GM10266 (cell line): ENCODE results near the gene OR51B5.
"Not testable (repeated sequence)": the region's sequence is repeated elsewhere in the genome, so short reads cannot be mapped to it uniquely, and the experiment has no call there.

Experiments
- DNase-seq: peaks from one replicate; pipeline ENCODE4 v3.0.0; 2012; ENCODE audit errors: extremely low spot score
- TF ChIP-seq, protein P1 (sequence below): IDR thresholded peaks from 2 replicates; pipeline ENCODE4 v1.5.1; 2012; ENCODE audit warnings: mild to moderate bottlenecking, low read depth; ENCODE audit not compliant: control insufficient read depth, insufficient read depth; ENCODE audit errors: missing control alignments

OR51B5 gene

DNA sequence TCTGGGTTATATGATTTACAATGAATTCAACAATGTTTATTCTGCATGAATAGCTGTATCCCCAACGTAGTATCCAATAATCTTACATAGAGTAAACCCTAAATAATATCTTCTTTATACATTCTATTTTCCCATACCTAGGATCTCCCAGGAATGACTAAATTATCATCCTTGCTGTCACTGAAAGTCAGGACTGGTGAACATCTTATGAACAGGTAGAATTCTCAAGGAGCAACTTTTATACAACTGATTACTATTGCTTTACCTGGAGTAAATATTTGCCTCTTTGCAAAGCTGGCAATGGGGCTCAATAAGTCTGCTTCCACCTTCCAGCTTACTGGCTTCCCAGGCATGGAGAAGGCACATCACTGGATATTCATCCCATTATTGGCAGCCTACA lies 7.9 kb upstream of the OR51B5 start, which contains the start of gene OR51B6:
Gene OR51B6 (plus strand): TSS at position 301 of the 400 bp plus-strand sequence. CDS start 0 bp downstream, at position 301.
- DNase-seq, result no peak
- TF ChIP-seq, protein P1, sequence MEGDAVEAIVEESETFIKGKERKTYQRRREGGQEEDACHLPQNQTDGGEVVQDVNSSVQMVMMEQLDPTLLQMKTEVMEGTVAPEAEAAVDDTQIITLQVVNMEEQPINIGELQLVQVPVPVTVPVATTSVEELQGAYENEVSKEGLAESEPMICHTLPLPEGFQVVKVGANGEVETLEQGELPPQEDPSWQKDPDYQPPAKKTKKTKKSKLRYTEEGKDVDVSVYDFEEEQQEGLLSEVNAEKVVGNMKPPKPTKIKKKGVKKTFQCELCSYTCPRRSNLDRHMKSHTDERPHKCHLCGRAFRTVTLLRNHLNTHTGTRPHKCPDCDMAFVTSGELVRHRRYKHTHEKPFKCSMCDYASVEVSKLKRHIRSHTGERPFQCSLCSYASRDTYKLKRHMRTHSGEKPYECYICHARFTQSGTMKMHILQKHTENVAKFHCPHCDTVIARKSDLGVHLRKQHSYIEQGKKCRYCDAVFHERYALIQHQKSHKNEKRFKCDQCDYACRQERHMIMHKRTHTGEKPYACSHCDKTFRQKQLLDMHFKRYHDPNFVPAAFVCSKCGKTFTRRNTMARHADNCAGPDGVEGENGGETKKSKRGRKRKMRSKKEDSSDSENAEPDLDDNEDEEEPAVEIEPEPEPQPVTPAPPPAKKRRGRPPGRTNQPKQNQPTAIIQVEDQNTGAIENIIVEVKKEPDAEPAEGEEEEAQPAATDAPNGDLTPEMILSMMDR, result no peak

DNA sequence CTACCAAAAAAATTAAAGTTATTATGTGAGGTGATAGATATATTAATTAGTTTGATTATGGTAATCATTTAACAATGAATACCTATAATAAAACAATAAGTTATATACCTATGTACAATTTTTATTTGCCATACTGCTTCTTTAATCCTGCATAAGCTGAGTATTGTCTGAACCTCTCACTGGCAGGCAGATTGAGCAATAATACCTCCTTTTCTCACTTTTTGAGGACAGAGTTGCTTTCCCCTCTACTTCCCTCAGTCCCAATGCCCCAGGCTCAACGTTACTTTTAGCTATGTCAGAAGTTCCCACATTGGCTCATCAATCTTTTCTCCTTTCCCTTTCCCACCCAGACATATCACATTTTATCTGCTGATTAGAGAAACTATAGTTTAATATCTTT lies 6.2 kb upstream of the OR51B5 start:
- TF ChIP-seq, protein P1, result no peak

DNA sequence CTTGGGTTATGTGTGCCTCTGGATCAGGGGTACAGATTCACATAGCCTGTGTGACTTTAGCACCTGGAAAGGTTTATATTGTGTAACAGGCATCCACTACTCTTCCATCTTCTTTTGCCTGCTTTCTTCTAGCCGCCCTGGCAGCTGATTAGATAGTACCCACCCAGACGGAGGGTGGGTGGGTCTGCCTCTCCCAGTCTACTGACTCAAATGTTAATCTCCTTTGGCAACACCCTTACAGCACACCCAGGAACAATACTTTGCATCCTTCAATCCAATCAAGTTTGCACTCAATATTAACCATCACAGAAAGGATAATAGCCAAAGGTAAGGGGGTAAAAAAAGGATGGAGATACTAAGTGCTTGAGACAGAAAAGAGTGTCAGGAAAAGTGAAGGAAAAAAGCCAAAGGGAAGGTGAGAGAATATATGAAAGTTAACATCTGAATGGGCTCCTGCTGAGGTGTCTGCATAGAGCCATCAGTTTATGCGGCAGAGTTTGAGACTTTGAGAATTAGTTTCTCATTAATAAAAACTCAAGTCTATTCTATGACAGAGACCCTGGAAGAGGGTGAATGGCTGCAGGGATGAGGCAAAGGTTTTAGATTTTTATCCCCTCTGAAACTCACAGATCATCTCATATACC lies 5.3 kb upstream of the OR51B5 start:
- DNase-seq, result no peak
- TF ChIP-seq, protein P1, result no peak

More for the DNA sequence above, 6.2 kb upstream of the OR51B5 start:
- DNase-seq, result no peak

DNA sequence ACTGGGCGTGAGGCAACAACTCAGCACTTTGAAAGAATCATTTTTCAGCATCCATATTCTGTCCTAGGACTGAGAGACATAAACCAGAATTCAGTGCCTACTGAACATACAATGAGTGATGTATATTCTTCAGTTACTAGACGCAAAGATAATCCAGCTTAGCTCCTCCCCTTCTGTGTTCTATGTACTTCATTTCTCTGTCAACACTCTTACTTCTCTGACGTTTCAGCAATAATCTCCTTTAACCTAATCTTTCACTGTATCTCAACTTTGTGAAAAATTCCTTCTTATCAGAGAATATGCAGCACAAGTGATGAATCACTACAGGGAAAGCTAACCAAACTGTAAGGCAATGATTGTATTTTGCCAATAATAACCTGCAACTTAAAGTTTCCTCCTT lies 2.5 kb upstream of the OR51B5 start:
- TF ChIP-seq, protein P1, result no peak
- no peak for DNase-seq

DNA sequence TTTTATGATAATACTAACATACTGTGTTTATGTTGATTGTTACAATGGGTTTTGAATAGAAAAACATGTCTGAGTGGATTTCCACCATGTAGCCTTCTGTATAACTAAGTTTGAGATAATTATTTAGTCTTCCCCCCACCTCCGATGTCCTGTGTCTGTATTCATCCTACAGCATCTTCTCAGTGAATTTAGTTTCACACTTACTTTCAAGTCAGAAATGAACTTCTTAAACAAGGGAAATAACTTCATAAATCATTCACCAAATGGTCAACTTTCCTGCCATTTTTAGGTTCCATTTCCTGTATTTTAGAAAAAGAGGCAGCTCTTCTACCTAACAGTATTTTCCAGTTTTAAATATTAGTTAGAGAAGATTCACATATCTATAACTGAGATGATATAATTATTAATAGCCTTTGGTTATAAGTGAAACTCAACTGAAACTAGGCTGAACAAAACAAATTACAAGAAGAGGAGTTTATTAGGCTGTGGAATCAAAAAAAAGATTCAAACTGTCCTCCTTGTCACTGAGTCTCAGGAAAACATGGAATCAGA lies 3.5 kb downstream of the OR51B5 start:
- no peak for DNase-seq
- TF ChIP-seq, protein P1, result no peak

DNA sequence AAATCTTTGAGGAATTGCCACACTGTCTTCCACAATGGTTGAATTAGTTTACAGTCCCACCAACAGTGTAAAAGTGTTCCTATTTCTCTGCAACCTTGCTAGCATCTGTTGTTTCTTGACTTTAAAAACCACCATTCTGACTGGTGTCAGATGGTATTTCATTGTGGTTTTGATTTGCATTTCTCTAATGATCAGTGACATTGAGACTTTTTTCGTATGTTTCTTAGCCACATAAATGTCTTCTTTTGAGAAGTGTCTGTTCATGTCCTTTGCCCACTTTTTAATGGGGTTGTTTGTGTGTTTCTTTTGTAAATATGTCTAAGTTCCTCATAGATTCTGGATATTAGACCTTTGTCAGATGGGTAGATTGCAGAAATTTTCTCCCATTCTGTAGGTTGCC lies 6.1 kb downstream of the OR51B5 start:
- not testable (repeated sequence) for DNase-seq

DNA sequence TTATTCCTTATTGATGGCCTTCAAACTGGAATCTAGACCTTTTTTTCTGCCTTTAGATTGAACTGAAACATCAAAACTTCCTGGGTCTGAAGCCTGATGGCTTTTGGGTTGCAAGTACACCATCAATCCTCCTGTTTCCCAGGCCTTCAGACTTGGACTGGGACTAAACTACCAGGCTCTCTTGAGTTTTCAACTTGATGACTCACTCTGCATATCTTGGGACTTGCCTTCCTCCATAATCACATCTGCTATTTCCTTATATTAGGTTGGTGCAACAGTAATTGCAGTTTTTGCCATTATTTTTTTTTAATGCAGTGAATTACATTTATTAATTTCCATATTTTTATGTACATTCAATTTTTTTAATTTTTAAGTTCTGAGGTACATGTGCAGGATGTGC lies 7.0 kb downstream of the OR51B5 start:
- no peak for DNase-seq
- TF ChIP-seq, protein P1, result no peak
